Keratinocyte (primary cell): Measurements from ENCODE around the gene KRTAP22-2. TPM values are rescaled to one million over a fixed set of nuclear protein-coding genes. Genes with fewer than 3 reads are reported as not detected.

Source experiments
- DNase-seq: peaks from one replicate; pipeline ENCODE4 v3.0.0-alpha.2; 2011; ENCODE audit warnings: low read depth, missing footprints, low spot score
- FAIRE-seq: peaks from 2 replicates; lab custom pipeline; 2011; peaks lifted over from hg19 to GRCh38; lab: Jason Lieb, UNC
- H2AFZ ChIP-seq: 2 replicates; pipeline ENCODE4 v1.6.0; 2012; ENCODE audit warnings: low read length, control low read depth, inconsistent platforms; ENCODE audit not compliant: control insufficient read depth
- H3K27ac ChIP-seq: 2 replicates; pipeline ENCODE4 v1.5.1; 2011; ENCODE audit warnings: low read length; ENCODE audit not compliant: control insufficient read depth, insufficient read depth
- H3K27me3 ChIP-seq: 3 replicates; pipeline ENCODE4 v1.6.0; 2011; ENCODE audit warnings: low read length; ENCODE audit not compliant: control insufficient read depth, insufficient read depth; ENCODE audit errors: extremely low read depth
- H3K36me3 ChIP-seq, 2 experiments: 2 replicates in 1 of 2; 3 replicates in 1 of 2; pipeline ENCODE4 v1.5.1; 2011; ENCODE audit warnings: low read length in 2 of 2, mild to moderate bottlenecking in 1 of 2; ENCODE audit not compliant: control insufficient read depth in 2 of 2, insufficient read depth in 2 of 2; ENCODE audit errors: extremely low read depth in 1 of 2
- H3K4me1 ChIP-seq: 3 replicates; pipeline ENCODE4 v1.5.1; 2011; ENCODE audit warnings: low read length; ENCODE audit not compliant: control insufficient read depth, insufficient read depth; ENCODE audit errors: extremely low read depth
- H3K4me2 ChIP-seq: 3 replicates; pipeline ENCODE4 v1.6.0; 2011; ENCODE audit warnings: low read depth, low read length; ENCODE audit not compliant: control insufficient read depth, insufficient read depth; ENCODE audit errors: extremely low read depth
- H3K4me3 ChIP-seq, 3 experiments: fragments of 200-600 bp in 1 of 3; sonication (generic) in 1 of 3; 2 replicates in 2 of 3; 3 replicates in 1 of 3; pipeline ENCODE4 v1.5.1; 2011 to 2016; ENCODE audit warnings: low read length in 3 of 3, mild to moderate bottlenecking in 3 of 3, control low read depth in 2 of 3, inconsistent platforms in 1 of 3, low read depth in 1 of 3, mixed read lengths in 1 of 3, mixed run types in 1 of 3, moderate library complexity in 1 of 3; ENCODE audit not compliant: control insufficient read depth in 2 of 3, insufficient read depth in 2 of 3; ENCODE audit errors: extremely low read depth in 1 of 3
- H3K79me2 ChIP-seq: 2 replicates; pipeline ENCODE4 v1.6.0; 2012; ENCODE audit warnings: low read length; ENCODE audit not compliant: control insufficient read depth, insufficient read depth
- H3K9ac ChIP-seq: 3 replicates; pipeline ENCODE4 v1.6.0; 2011; ENCODE audit warnings: low read length; ENCODE audit not compliant: control insufficient read depth, insufficient read depth; ENCODE audit errors: extremely low read depth
- H3K9me1 ChIP-seq: 3 replicates; pipeline ENCODE4 v1.6.0; 2011; ENCODE audit warnings: low read length; ENCODE audit not compliant: control insufficient read depth, insufficient read depth; ENCODE audit errors: extremely low read depth
- H3K9me3 ChIP-seq: 2 replicates; pipeline ENCODE4 v1.5.1; 2012; ENCODE audit warnings: low read depth, low read length; ENCODE audit not compliant: control insufficient read depth
- H4K20me1 ChIP-seq: 3 replicates; pipeline ENCODE4 v1.6.0; 2011; ENCODE audit warnings: low read length; ENCODE audit not compliant: control insufficient read depth, insufficient read depth; ENCODE audit errors: extremely low read depth
- EZH2 ChIP-seq: IDR thresholded peaks from one replicate; pipeline ENCODE4 v1.6.1; 2012; ENCODE audit warnings: inconsistent platforms, mild to moderate bottlenecking, low read length, moderate library complexity
- dilution Hi-C: fragments of 300-500 bp; cut with MboI; formaldehyde crosslinking; loops from one replicate; pipeline ENCODE4 v1.7.0; 2020; ENCODE audit warnings: low sequenced_read_pairs; ENCODE audit not compliant: extremely low pct_ligation_motif_present
- polyA plus RNA-seq, 5 experiments: library from polyadenylated mRNA; depleted of rRNA in 3 of 5; stranded (reverse) in 3 of 5; stranded (forward) in 1 of 5; unstranded in 1 of 5; fragments of >200 nt; gene quantifications; 1 replicate in 1 of 5; 2 replicates in 3 of 5; 3 replicates in 1 of 5; pipeline versions ENCODE4 v1.2.1 to v1.2.3, GENCODE V29; 2011 to 2012; ENCODE audit warnings: missing spikeins in 2 of 5, low read depth in 1 of 5, low replicate concordance in 1 of 5
- TF ChIP-seq, protein P1 (sequence below), 3 experiments: IDR thresholded peaks in 1 of 3; conservative IDR thresholded peaks in 1 of 3; optimal IDR thresholded peaks in 1 of 3; 2 replicates in 2 of 3; 3 replicates in 1 of 3; pipeline versions ENCODE3 to v1.5.1; 2011; ENCODE audit warnings: low read length in 3 of 3, mild to moderate bottlenecking in 3 of 3, moderate library complexity in 2 of 3, control low read depth in 1 of 3, inconsistent platforms in 1 of 3; ENCODE audit not compliant: insufficient read depth in 2 of 3; ENCODE audit errors: extremely low read depth in 1 of 3

KRTAP22-2 gene
- polyA plus RNA-seq, 1 donor (not counting 4 experiments of a cell fraction or from before 2014, with no cell fraction given), result not detected

DNA sequence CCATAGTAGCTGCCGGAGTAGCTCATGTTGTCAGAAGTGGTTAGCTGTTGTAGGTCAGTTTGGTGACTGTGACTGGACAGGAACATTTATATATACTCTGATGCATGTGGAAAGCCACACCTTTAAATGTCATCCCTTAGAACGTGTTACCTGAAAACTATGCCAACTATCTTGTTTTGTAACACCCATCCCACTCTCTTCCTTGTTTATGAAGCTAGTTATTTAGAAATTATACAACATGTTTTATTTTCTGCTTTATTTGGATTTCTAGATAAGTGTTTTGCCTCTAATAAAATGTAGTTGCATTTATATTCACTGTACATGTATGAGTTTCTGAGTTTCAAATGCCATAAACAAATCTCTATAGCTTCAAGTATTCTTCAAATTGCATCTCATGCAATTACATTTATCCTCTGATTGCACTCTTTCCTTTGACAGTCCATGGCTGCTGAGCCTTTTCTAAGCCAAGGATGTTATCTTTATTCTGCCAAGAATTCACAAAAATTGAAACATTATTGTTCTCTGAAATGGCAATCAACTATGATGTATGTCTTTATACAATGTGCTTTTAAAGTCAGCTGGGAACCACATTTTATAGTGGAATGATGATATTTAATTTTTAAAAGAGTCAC is 28.8 kb downstream of the KRTAP22-2 start, which contains the start of gene KRTAP19-7:
TSS of gene KRTAP19-7 (minus strand) at position 51 of the 632 bp plus-strand sequence. CDS start at position 26, 25 bp downstream.
- no peaks in the 10 kb centered on the region for H3K9me3 ChIP-seq
- no peak within 1 kb of the TSS for H3K27ac ChIP-seq
- H4K20me1 ChIP-seq, result no peaks in the 10 kb centered on the region
- H2AFZ ChIP-seq, result no peak within 1 kb of the TSS
- H3K79me2 ChIP-seq, result no peaks in the 10 kb centered on the region
- H3K4me2 ChIP-seq, result no peak within 1 kb of the TSS
- H3K27me3 ChIP-seq, result no peaks in the 10 kb centered on the region
- no peak for FAIRE-seq
- H3K36me3 ChIP-seq, result no peaks in the 10 kb centered on the region
- dilution Hi-C loops, result no loop called here
- TF ChIP-seq EZH2, result no peak
- TF ChIP-seq, protein P1, sequence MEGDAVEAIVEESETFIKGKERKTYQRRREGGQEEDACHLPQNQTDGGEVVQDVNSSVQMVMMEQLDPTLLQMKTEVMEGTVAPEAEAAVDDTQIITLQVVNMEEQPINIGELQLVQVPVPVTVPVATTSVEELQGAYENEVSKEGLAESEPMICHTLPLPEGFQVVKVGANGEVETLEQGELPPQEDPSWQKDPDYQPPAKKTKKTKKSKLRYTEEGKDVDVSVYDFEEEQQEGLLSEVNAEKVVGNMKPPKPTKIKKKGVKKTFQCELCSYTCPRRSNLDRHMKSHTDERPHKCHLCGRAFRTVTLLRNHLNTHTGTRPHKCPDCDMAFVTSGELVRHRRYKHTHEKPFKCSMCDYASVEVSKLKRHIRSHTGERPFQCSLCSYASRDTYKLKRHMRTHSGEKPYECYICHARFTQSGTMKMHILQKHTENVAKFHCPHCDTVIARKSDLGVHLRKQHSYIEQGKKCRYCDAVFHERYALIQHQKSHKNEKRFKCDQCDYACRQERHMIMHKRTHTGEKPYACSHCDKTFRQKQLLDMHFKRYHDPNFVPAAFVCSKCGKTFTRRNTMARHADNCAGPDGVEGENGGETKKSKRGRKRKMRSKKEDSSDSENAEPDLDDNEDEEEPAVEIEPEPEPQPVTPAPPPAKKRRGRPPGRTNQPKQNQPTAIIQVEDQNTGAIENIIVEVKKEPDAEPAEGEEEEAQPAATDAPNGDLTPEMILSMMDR (optimal IDR thresholded peaks at IDR 0.05 in 1 of 3, IDR thresholded peaks at IDR 0.05 in 1 of 3, conservative IDR thresholded peaks at IDR 0.05 in 1 of 3; ENCODE audit: extremely low read depth in 1 of 3, insufficient read depth in 2 of 3, low read length in 3 of 3), result no peak
- no peak within 1 kb of the TSS for H3K4me3 ChIP-seq
- no peak within 1 kb of the TSS for H3K9ac ChIP-seq
- no peaks in the 10 kb centered on the region for H3K4me1 ChIP-seq
- no peak for DNase-seq
- H3K9me1 ChIP-seq, result no peaks in the 10 kb centered on the region

DNA sequence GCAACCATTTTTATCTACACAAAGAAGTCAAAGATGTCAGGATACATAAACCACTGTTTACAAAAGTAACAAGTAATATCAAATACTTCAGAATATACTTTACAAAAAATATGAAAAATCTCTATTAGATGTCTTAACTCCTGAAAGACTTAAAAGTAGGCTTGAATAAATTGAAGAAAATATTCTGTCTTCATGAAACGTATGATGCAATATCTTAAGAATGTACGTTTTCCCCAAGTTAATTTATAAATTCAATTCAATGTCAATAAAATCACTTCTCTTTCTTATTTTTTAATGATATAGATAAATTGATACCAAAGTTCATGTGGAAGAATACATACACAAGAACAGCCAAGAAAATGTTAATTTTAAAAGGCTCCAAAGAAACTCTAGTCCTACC is 35.1 kb downstream of the KRTAP22-2 start:
- dilution Hi-C loops, result no loop called here
- Histone ChIP-seq H3K36me3 (no peaks in the 10 kb centered on the region), H3K27ac (no peak overlapping the region), H3K9me1 (no peaks in the 10 kb centered on the region), H3K4me1 (no peaks in the 10 kb centered on the region), H3K9me3 (no peaks in the 10 kb centered on the region), H3K4me3 (no peak overlapping the region), H4K20me1 (no peaks in the 10 kb centered on the region), H3K27me3 (no peaks in the 10 kb centered on the region), H2AFZ (no peak overlapping the region), H3K79me2 (no peaks in the 10 kb centered on the region), H3K4me2 (no peak overlapping the region), H3K9ac (no peak overlapping the region)
- no peak for TF ChIP-seq EZH2
- TF ChIP-seq, protein P1 (optimal IDR thresholded peaks at IDR 0.05 in 1 of 3, IDR thresholded peaks at IDR 0.05 in 1 of 3, conservative IDR thresholded peaks at IDR 0.05 in 1 of 3; ENCODE audit: extremely low read depth in 1 of 3, insufficient read depth in 2 of 3, low read length in 3 of 3), result no peak
- DNase-seq, result no peak
- FAIRE-seq, result no peak
